Right cardiac atrium (tissue), 5 donors: ENCODE measurements around the gene CFAP52. TPM values are rescaled to one million over a fixed set of nuclear protein-coding genes. Genes with fewer than 3 reads are reported as not detected.

Experiments
- ATAC-seq, 2 donors: fragments of 200-7000 bp; cut with Tn5 transposase; one replicate each; pipeline versions ENCODE4 v1.8.0 to v1.9.1; 2020; ENCODE audit warnings: moderate library complexity in 2 of 2, mild to moderate bottlenecking in 1 of 2
- DNase-seq, 3 donors: peaks; one replicate each; pipeline ENCODE4 v3.0.0-alpha.2; 2020
- H3K27ac ChIP-seq: one replicate; pipeline ENCODE4 v1.5.1; 2013; ENCODE audit warnings: mild to moderate bottlenecking, low read length, control low read depth, moderate library complexity
- H3K27me3 ChIP-seq: one replicate; pipeline ENCODE4 v1.6.1; 2013; ENCODE audit not compliant: control insufficient read depth, insufficient read depth
- H3K4me1 ChIP-seq: one replicate; pipeline ENCODE4 v1.6.1; 2013; ENCODE audit warnings: low read length; ENCODE audit not compliant: control insufficient read depth, insufficient read depth
- H3K4me3 ChIP-seq: one replicate; pipeline ENCODE4 v1.5.1; 2013; ENCODE audit warnings: low read length, control low read depth
- H3K9me3 ChIP-seq: one replicate; pipeline ENCODE4 v1.6.1; 2013; ENCODE audit warnings: low read length; ENCODE audit not compliant: control insufficient read depth
- WGBS: extraction: QIAGEN DNeasy Blood & Tissue Kit; methylation state at CpG from one replicate; pipeline ENCODE4 v1.1.7; 2013; 5-methylcytosine and 5-hydroxymethylcytosine counted together
- intact Hi-C, 4 donors: fragments of 100-400 bp; cut with DNase I; formaldehyde crosslinking; loops; one replicate each; pipeline versions ENCODE4 v1.11.0 to v1.14.0; 2022 to 2023
- polyA plus RNA-seq: library from polyadenylated mRNA; stranded (reverse); fragments of 200-250 nt; gene quantifications from one replicate; pipeline ENCODE4 v1.2.3, GENCODE V29; 2013
- total RNA-seq, 4 donors: library from RNA; stranded (reverse); fragmentation: NEBNext Ultra II Directional; extraction: Animal tissue kit (Norgen Biotek cat#: 25700); gene quantifications; one replicate each; pipeline ENCODE4 v1.2.1, GENCODE V29; 2021
- donor health status: healthy with polysubstance abuse.
- donor health status: DM: no; HTN: yes; CAD: no.
- donor health status: DM: no; HTN: no; CAD: no.
- donor health status: DM: no; HTN: yes; CAD: no; lungs with severe emphysema.
- donor health status: DM: yes; HTN: yes; CAD: no.

CFAP52 gene
- total and polyA plus RNA-seq, 5 donors = 0.49 TPM; not detected in 4

- no peak for ATAC-seq
- intact Hi-C loops = no loop called here
- H3K4me3 ChIP-seq = no peak overlapping the region
- H3K27ac ChIP-seq = no peak overlapping the region
- H3K27me3 ChIP-seq = no peaks in the 10 kb centered on the region
- WGBS = 82% methylated on average over 8 of the region's 8 CpGs
- no peaks in the 10 kb centered on the region for H3K9me3 ChIP-seq
- DNase-seq = no peak
- H3K4me1 ChIP-seq = no peaks in the 10 kb centered on the region
Observed at GRCh38 chr17:9672266-9672665, 95.8 kb downstream of the CFAP52 start.

- ATAC-seq = no peak
- no peak overlapping the region for H3K4me3 ChIP-seq
- intact Hi-C loops = no loop called here
Observed at GRCh38 chr17:9672691-9673090, 96.2 kb downstream of the CFAP52 start.

GRCh38 chr17:9676084-9676483, 99.6 kb downstream of the CFAP52 start:
- H3K27ac ChIP-seq = no peak overlapping the region
- H3K27me3 ChIP-seq = no peaks in the 10 kb centered on the region
- DNase-seq = no peak
- H3K4me1 ChIP-seq = no peaks in the 10 kb centered on the region
- H3K4me3 ChIP-seq = no peak overlapping the region
- ATAC-seq = no peak
- intact Hi-C loops = no loop called here
- H3K9me3 ChIP-seq = peaks cover 1% of the 10 kb centered on the region
- WGBS = 81% methylated on average over 4 of the region's 4 CpGs

More at GRCh38 chr17:9672691-9673090, 96.2 kb downstream of the CFAP52 start:
- Histone ChIP-seq H3K9me3 (no peaks in the 10 kb centered on the region), H3K4me1 (no peaks in the 10 kb centered on the region), H3K27me3 (no peaks in the 10 kb centered on the region), H3K27ac (no peak overlapping the region)
- DNase-seq = no peak
- WGBS = 71% methylated on average over 6 of the region's 6 CpGs

- DNase-seq = no peak
- Histone ChIP-seq H3K9me3 (peaks cover 1% of the 10 kb centered on the region), H3K4me3 (no peak overlapping the region), H3K27me3 (no peaks in the 10 kb centered on the region), H3K4me1 (no peaks in the 10 kb centered on the region), H3K27ac (no peak overlapping the region)
- 90% methylated on average over 4 of the region's 4 CpGs for WGBS
- intact Hi-C loops = no loop called here
- ATAC-seq = no peak
Observed at GRCh38 chr17:9676820-9677310, 100.4 kb downstream of the CFAP52 start.

- no peak for DNase-seq
- H3K27me3 ChIP-seq = no peaks in the 10 kb centered on the region
- no peak overlapping the region for H3K4me3 ChIP-seq
- ATAC-seq = no peak
- WGBS = 75% methylated on average over 7 of the region's 7 CpGs
- no peaks in the 10 kb centered on the region for H3K4me1 ChIP-seq
- intact Hi-C loops = no loop called here
- no peak overlapping the region for H3K27ac ChIP-seq
- H3K9me3 ChIP-seq = peaks cover 1% of the 10 kb centered on the region
Observed at GRCh38 chr17:9677411-9677810, 101.0 kb downstream of the CFAP52 start.

- intact Hi-C loops = no loop called here
- Histone ChIP-seq H3K9me3 (peaks cover 1% of the 10 kb centered on the region), H3K27ac (no peak overlapping the region), H3K27me3 (no peaks in the 10 kb centered on the region), H3K4me1 (no peaks in the 10 kb centered on the region), H3K4me3 (no peak overlapping the region)
- DNase-seq (no peak), ATAC-seq (no peak)
- WGBS = 63% methylated on average over 4 of the region's 4 CpGs
Observed at GRCh38 chr17:9677896-9678295, 101.5 kb downstream of the CFAP52 start.

GRCh38 chr17:9684955-9685621, 108.6 kb downstream of the CFAP52 start:
- H3K4me1 ChIP-seq = no peaks in the 10 kb centered on the region

More at GRCh38 chr17:9684955-9685621, 108.6 kb downstream of the CFAP52 start:
- WGBS = 74% methylated on average over 10 of the region's 10 CpGs
- Histone ChIP-seq H3K27me3 (no peaks in the 10 kb centered on the region), H3K4me3 (no peak overlapping the region), H3K9me3 (no peaks in the 10 kb centered on the region), H3K27ac (no peak overlapping the region)
- intact Hi-C loops = no loop called here
- no peak for DNase-seq
- no peak for ATAC-seq

Other genes with a start within 250 kb of the CFAP52 start
- gene STX8, start 822 bp upstream of the CFAP52 start, total RNA-seq = 10 to 100 TPM; 54.4 to 68.3 (median 63.1) TPM
- 61.9 TPM for gene STX8, start 822 bp upstream of the CFAP52 start, polyA plus RNA-seq
- under 1 TPM in 3 of 4 donors, not detected in 1; 0.06 to 0.11 (median 0.06) TPM for gene USP43, start 68.9 kb downstream of the CFAP52 start, total RNA-seq
- 0.07 TPM for gene USP43, start 68.9 kb downstream of the CFAP52 start, polyA plus RNA-seq
- gene DHRS7C, start 214.9 kb downstream of the CFAP52 start, total RNA-seq = 100 to 1,000 TPM; 100 to 317 (median 205) TPM
- gene DHRS7C, start 214.9 kb downstream of the CFAP52 start, polyA plus RNA-seq = 177 TPM
- gene GSG1L2, start 245.4 kb downstream of the CFAP52 start, total RNA-seq = not detected
- not detected for gene GSG1L2, start 245.4 kb downstream of the CFAP52 start, polyA plus RNA-seq
- 1 to 10 TPM in 1 of 4 donors, under 1 TPM in 3; 0.56 to 4.3 (median 0.79) TPM for gene GLP2R, start 249.3 kb downstream of the CFAP52 start, total RNA-seq
- 0.77 TPM for gene GLP2R, start 249.3 kb downstream of the CFAP52 start, polyA plus RNA-seq